Stomach (tissue), 9 donors: ENCODE results near the gene TFDP2. TPM values are rescaled to one million over a fixed set of nuclear protein-coding genes. Genes with fewer than 3 reads are reported as not detected.

Experiments
- DNase-seq, 2 donors: peaks; one replicate each; pipeline versions ENCODE4 v3.0.0 to v3.0.0-alpha.2; 2013 to 2019
- H3K27ac ChIP-seq, 5 donors: fragments of 200-600 bp in 4 of 5; sonication (generic) in 4 of 5; one replicate each; pipeline ENCODE4 v1.5.1; 2013 to 2019; ENCODE audit warnings: mild to moderate bottlenecking in 1 of 5, moderate library complexity in 1 of 5
- H3K27me3 ChIP-seq, 3 donors: fragments of 200-600 bp; sonication (generic); one replicate each; pipeline ENCODE4 v1.5.1; 2017 to 2019; ENCODE audit warnings: mixed run types in 1 of 3
- H3K36me3 ChIP-seq, 4 donors: fragments of 200-600 bp; sonication (generic); 1 replicate in 3 of 4; 2 replicates in 1 of 4; pipeline ENCODE4 v1.5.1; 2016 to 2019
- H3K4me1 ChIP-seq, 4 donors: fragments of 200-600 bp; sonication (generic); one replicate each; pipeline ENCODE4 v1.5.1; 2016 to 2019
- H3K4me3 ChIP-seq, 4 donors: fragments of 200-600 bp; sonication (generic) in 3 of 4; one replicate each; pipeline ENCODE4 v1.5.1; 2016 to 2019; ENCODE audit warnings: mild to moderate bottlenecking in 1 of 4
- H3K9me3 ChIP-seq, 4 donors: fragments of 200-600 bp; sonication (generic); one replicate each; pipeline ENCODE4 v1.5.1; 2016 to 2019
- CTCF ChIP-seq, 7 experiments: fragments of 450-650 bp in 4 of 7; fragments of 200-600 bp in 3 of 7; sonication (generic) in 3 of 7; IDR thresholded peaks; one replicate each; pipeline ENCODE4 v1.5.1; 2016 to 2019; ENCODE audit warnings: antibody characterized with exemption in 7 of 7, control low read depth in 2 of 7, mild to moderate bottlenecking in 1 of 7
- EP300 ChIP-seq: sonication (generic); formaldehyde crosslinking; IDR thresholded peaks from one replicate; pipeline ENCODE4 v1.6.1; 2017; ENCODE audit warnings: antibody characterized with exemption
- POLR2A ChIP-seq, 4 donors: fragments of 450-650 bp; IDR thresholded peaks; one replicate each; pipeline ENCODE4 v1.6.1; 2016; ENCODE audit warnings: antibody characterized with exemption in 4 of 4, control low read depth in 2 of 4, mild to moderate bottlenecking in 1 of 4, moderate library complexity in 1 of 4
- POLR2AphosphoS5 ChIP-seq, 3 donors: sonication (generic); formaldehyde crosslinking; IDR thresholded peaks; one replicate each; pipeline ENCODE4 v1.6.1; 2016; ENCODE audit warnings: antibody characterized with exemption in 3 of 3
- WGBS, 5 donors: extraction: QIAGEN DNeasy Blood & Tissue Kit in 3 of 5; methylation state at CpG; one replicate each; pipeline versions ENCODE4 v1.1.5 to v1.1.7; 2013 to 2018; 5-methylcytosine and 5-hydroxymethylcytosine counted together
- intact Hi-C: fragments of 100-400 bp; cut with DNase I; formaldehyde crosslinking; loops from one replicate; pipeline ENCODE4 v1.15.1; 2023; ENCODE audit warnings: low total_unique reads
- polyA plus RNA-seq, 3 donors: library from polyadenylated mRNA; stranded (reverse); fragments of 200-250 nt; gene quantifications; one replicate each; pipeline ENCODE4 v1.2.3, GENCODE V29; 2013
- total RNA-seq, 5 donors: library from RNA; depleted of rRNA; stranded (reverse); fragments of >200 nt; gene quantifications; one replicate each; pipeline versions ENCODE4 v1.1.0 to v1.2.3, GENCODE V29; 2014 to 2016
- donor health status: healthy with polysubstance abuse.
- donor health status: Bipolar disorder and iron deficiency.
- donor health status: healthy.

Gene TFDP2
- total and polyA plus RNA-seq, 8 donors, result 8.7 to 180 (median 55.7) TPM

GRCh38 chr3:142134799-142135325 lies 14.5 kb downstream of the TFDP2 start:
- Histone ChIP-seq H3K27ac (no peak overlapping the region), H3K4me3 (no peak overlapping the region)
- intact Hi-C loops, result no loop called here

GRCh38 chr3:142129516-142130171 lies 19.7 kb downstream of the TFDP2 start:
- Histone ChIP-seq H3K27me3 (no peaks in the 10 kb centered on the region), H3K27ac (no peak overlapping the region), H3K4me3 (no peak overlapping the region), H3K36me3 (peaks cover 0 to 9% (median 0%) of the 10 kb centered on the region in 4 donors), H3K9me3 (no peaks in the 10 kb centered on the region), H3K4me1 (peaks cover 0 to 7% (median 2%) of the 10 kb centered on the region in 4 donors)
- TF ChIP-seq POLR2AphosphoS5 (IDR thresholded peaks at IDR 0.05), result no peak
- TF ChIP-seq EP300, result no peak
- no peak for TF ChIP-seq CTCF (IDR thresholded peaks at IDR 0.05)
- no peak for TF ChIP-seq POLR2A (IDR thresholded peaks at IDR 0.05)
- intact Hi-C loops, result loop anchor here (10.0 kb wide), 1 partner anchor 155 kb away; no protein-coding TSS in a partner anchor
- 95 to 100% (median 98%) methylated on average over 2 of the region's 2 CpGs for WGBS, 5 donors
- DNase-seq, result no peak

More at GRCh38 chr3:142134799-142135325, 14.5 kb downstream of the TFDP2 start:
- WGBS, 5 donors, result 49 to 76% (median 51%) methylated on average over 3 of the region's 3 CpGs
- Histone ChIP-seq H3K27me3 (no peaks in the 10 kb centered on the region), H3K9me3 (no peaks in the 10 kb centered on the region), H3K4me1 (no peaks in the 10 kb centered on the region), H3K36me3 (peaks cover 0 to 11% (median 2%) of the 10 kb centered on the region in 4 donors)
- no peak for TF ChIP-seq POLR2A (IDR thresholded peaks at IDR 0.05)
- no peak for TF ChIP-seq CTCF (IDR thresholded peaks at IDR 0.05)
- no peak for TF ChIP-seq EP300
- no peak for TF ChIP-seq POLR2AphosphoS5 (IDR thresholded peaks at IDR 0.05)
- DNase-seq, result no peak

GRCh38 chr3:142127941-142128658 lies 21.2 kb downstream of the TFDP2 start:
- Histone ChIP-seq H3K27me3 (no peaks in the 10 kb centered on the region), H3K36me3 (peaks cover 0 to 3% (median 0%) of the 10 kb centered on the region in 4 donors), H3K9me3 (no peaks in the 10 kb centered on the region), H3K27ac (no peak overlapping the region), H3K4me3 (no peak overlapping the region), H3K4me1 (peaks cover 0 to 7% (median 2%) of the 10 kb centered on the region in 4 donors)
- no peak for TF ChIP-seq POLR2A (IDR thresholded peaks at IDR 0.05)
- no peak for TF ChIP-seq CTCF (IDR thresholded peaks at IDR 0.05)
- no peak for TF ChIP-seq EP300
- TF ChIP-seq POLR2AphosphoS5 (IDR thresholded peaks at IDR 0.05), result no peak
- 79 to 88% (median 86%) methylated on average over 8 of the region's 8 CpGs for WGBS, 5 donors
- DNase-seq, result no peak
- intact Hi-C loops, result loop anchor here (10.0 kb wide), 1 partner anchor 157 kb away; no protein-coding TSS in a partner anchor

- H3K4me1 ChIP-seq, result peaks cover 0 to 11% (median 4%) of the 10 kb centered on the region in 4 donors
- H3K9me3 ChIP-seq, result no peaks in the 10 kb centered on the region
- DNase-seq, result no peak
- intact Hi-C loops, result loop anchor here (10.0 kb wide), 1 partner anchor 161 kb away; no protein-coding TSS in a partner anchor
- no peaks in the 10 kb centered on the region for H3K27me3 ChIP-seq
- no peak overlapping the region for H3K27ac ChIP-seq
- no peak for TF ChIP-seq EP300
- no peak for TF ChIP-seq POLR2AphosphoS5 (IDR thresholded peaks at IDR 0.05)
- no peak for TF ChIP-seq CTCF (IDR thresholded peaks at IDR 0.05)
- no peak for TF ChIP-seq POLR2A (IDR thresholded peaks at IDR 0.05)
- H3K36me3 ChIP-seq, result no peaks in the 10 kb centered on the region
- WGBS, 5 donors, result 91 to 97% (median 92%) methylated on average over 2 of the region's 2 CpGs
- H3K4me3 ChIP-seq, result no peak overlapping the region
Observed at GRCh38 chr3:142124243-142124642, 25.1 kb downstream of the TFDP2 start.
